Measurements from ENCODE around the gene CFAP99.

The CFAP99 gene

DNA sequence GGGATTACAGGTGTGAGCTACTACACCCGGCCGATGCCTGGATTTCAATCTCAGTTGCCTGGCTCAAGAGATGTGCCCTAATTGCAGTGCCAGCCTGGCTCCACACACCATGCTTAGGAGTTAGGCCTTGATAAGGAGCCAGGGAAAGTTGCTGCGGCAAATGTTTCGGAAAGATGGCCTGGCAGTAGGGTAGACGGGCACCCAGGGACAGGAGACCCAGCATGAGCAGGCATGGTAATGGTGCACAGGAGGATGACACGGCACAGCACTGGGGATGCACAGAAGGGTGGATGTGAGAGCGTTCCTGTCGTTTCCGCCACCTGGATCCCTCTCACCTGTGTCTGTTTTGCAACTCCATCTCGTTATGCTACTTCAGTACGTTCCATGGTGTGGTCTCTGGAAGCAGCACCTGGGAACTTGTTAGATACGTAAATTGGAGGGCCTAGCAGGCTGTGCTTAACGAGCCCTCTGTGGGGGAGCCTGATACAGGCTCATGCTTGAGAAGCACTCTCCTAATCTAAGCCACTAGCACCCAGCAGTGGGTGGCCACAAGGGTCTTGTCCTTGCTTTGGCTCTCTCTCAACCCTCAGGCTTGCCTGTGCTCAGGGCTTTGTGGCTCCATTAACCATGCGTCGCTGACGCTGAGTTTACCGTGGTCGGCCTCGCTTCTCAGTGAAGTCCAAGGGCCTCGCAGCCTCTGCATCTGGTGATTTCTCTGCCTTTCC is 70.5 kb downstream of the CFAP99 start:
- TF ChIP-seq ZFP3 (CRISPR knock-in tag; IDR thresholded peaks at IDR 0.05), result no peak
- no peak for TF ChIP-seq ZNF565 (CRISPR knock-in tag; conservative IDR thresholded peaks at IDR 0.05; ENCODE audit: low read depth)
- TF ChIP-seq ZNF70 (CRISPR knock-in tag; IDR thresholded peaks at IDR 0.05), result no peak
- TF ChIP-seq ZNF8 (CRISPR knock-in tag; IDR thresholded peaks at IDR 0.05), result no peak
- TF ChIP-seq ARNTL (CRISPR knock-in tag; IDR thresholded peaks at IDR 0.05; ENCODE audit: borderline replicate concordance, low read depth), result no peak
- no peak for ATAC-seq

DNA sequence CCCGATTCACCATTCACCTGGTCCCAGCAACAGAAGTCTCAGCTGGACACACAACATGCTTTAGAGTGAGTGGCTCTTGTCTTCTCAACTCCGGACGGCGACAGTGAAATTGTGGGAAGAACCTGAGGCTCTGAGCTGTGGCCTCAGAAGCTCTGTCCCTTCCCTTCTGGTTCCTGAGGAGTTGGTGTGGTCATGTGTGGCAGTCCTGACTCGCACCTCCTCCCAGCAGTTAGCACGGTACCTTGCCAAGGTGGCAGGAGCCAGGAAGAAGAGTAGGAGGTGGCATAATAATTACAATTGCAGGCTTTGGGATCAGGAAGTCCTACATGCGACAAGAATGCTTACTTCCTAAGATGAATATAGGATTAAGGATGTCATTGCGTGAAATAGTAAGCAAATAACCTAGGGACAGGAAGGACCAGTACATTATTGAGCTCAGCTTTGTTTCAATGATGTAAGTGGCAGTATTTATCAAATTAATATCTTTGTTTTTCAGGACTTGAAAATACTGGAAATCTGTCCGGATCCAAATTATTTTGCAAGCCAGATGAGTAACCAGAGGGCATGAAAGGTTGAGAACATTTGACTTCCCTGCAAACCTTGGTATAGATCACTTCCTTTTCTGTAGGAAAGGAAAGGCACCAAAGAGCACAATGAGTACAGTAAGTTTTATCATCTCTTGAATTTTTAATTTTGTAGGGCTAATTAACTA is 71.2 kb downstream of the CFAP99 start:
- no peak for ATAC-seq
- no peak for TF ChIP-seq SNAI2 (CRISPR knock-in tag; IDR thresholded peaks at IDR 0.05)
- TF ChIP-seq, protein P1, sequence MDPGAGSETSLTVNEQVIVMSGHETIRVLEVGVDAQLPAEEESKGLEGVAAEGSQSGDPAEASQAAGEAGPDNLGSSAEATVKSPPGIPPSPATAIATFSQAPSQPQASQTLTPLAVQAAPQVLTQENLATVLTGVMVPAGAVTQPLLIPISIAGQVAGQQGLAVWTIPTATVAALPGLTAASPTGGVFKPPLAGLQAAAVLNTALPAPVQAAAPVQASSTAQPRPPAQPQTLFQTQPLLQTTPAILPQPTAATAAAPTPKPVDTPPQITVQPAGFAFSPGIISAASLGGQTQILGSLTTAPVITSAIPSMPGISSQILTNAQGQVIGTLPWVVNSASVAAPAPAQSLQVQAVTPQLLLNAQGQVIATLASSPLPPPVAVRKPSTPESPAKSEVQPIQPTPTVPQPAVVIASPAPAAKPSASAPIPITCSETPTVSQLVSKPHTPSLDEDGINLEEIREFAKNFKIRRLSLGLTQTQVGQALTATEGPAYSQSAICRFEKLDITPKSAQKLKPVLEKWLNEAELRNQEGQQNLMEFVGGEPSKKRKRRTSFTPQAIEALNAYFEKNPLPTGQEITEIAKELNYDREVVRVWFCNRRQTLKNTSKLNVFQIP (CRISPR knock-in tag; IDR thresholded peaks at IDR 0.05; ENCODE audit: borderline replicate concordance, low read depth), result no peak
- no peak for TF ChIP-seq BACH2 (CRISPR knock-in tag; IDR thresholded peaks at IDR 0.05; ENCODE audit: borderline replicate concordance)

DNA sequence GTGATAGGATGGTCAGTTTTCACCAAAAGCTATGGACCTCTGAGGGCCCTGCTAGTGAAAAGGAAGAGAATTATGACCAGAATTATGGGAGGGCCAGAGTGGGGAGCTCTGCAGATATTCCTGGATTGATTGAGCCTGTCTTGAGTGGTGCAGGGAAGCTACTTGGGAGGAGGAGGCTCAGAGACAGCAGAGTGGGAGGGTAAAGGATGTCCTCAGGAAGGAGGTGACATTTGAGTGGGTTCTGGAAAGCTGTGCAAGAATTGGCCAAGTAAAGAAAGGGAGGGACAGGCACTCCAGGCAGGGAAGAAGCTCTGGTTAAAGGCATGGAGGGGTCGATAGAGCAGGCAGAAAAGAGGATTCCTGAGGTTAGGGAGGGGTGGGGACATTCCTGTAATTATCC is 74.2 kb downstream of the CFAP99 start:
- TF ChIP-seq, protein P1 (CRISPR knock-in tag; IDR thresholded peaks at IDR 0.05; ENCODE audit: borderline replicate concordance, low read depth), result no peak
- TF ChIP-seq, protein P2, sequence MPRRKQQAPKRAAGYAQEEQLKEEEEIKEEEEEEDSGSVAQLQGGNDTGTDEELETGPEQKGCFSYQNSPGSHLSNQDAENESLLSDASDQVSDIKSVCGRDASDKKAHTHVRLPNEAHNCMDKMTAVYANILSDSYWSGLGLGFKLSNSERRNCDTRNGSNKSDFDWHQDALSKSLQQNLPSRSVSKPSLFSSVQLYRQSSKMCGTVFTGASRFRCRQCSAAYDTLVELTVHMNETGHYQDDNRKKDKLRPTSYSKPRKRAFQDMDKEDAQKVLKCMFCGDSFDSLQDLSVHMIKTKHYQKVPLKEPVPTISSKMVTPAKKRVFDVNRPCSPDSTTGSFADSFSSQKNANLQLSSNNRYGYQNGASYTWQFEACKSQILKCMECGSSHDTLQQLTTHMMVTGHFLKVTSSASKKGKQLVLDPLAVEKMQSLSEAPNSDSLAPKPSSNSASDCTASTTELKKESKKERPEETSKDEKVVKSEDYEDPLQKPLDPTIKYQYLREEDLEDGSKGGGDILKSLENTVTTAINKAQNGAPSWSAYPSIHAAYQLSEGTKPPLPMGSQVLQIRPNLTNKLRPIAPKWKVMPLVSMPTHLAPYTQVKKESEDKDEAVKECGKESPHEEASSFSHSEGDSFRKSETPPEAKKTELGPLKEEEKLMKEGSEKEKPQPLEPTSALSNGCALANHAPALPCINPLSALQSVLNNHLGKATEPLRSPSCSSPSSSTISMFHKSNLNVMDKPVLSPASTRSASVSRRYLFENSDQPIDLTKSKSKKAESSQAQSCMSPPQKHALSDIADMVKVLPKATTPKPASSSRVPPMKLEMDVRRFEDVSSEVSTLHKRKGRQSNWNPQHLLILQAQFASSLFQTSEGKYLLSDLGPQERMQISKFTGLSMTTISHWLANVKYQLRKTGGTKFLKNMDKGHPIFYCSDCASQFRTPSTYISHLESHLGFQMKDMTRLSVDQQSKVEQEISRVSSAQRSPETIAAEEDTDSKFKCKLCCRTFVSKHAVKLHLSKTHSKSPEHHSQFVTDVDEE (CRISPR knock-in tag; IDR thresholded peaks at IDR 0.05), result no peak
- TF ChIP-seq TOX (CRISPR knock-in tag; IDR thresholded peaks at IDR 0.05; ENCODE audit: borderline replicate concordance), result no peak
- no peak for TF ChIP-seq ZNF8 (CRISPR knock-in tag; IDR thresholded peaks at IDR 0.05)
- no peak for TF ChIP-seq ZC3H10 (CRISPR knock-in tag; IDR thresholded peaks at IDR 0.05)
- no peak for TF ChIP-seq GLIS3 (CRISPR knock-in tag; IDR thresholded peaks at IDR 0.05)
- TF ChIP-seq ZFP30 (CRISPR knock-in tag; IDR thresholded peaks at IDR 0.05), result no peak
- TF ChIP-seq ISL1 (CRISPR knock-in tag; IDR thresholded peaks at IDR 0.05), result no peak
- no peak for TF ChIP-seq TCF4 (CRISPR knock-in tag; IDR thresholded peaks at IDR 0.05; ENCODE audit: borderline replicate concordance)
- TF ChIP-seq OSR1 (CRISPR knock-in tag; IDR thresholded peaks at IDR 0.05), result no peak
- TF ChIP-seq RARB (CRISPR knock-in tag; IDR thresholded peaks at IDR 0.05), result no peak
- TF ChIP-seq BACH2 (CRISPR knock-in tag; IDR thresholded peaks at IDR 0.05; ENCODE audit: borderline replicate concordance), result no peak
- TF ChIP-seq, protein P3, sequence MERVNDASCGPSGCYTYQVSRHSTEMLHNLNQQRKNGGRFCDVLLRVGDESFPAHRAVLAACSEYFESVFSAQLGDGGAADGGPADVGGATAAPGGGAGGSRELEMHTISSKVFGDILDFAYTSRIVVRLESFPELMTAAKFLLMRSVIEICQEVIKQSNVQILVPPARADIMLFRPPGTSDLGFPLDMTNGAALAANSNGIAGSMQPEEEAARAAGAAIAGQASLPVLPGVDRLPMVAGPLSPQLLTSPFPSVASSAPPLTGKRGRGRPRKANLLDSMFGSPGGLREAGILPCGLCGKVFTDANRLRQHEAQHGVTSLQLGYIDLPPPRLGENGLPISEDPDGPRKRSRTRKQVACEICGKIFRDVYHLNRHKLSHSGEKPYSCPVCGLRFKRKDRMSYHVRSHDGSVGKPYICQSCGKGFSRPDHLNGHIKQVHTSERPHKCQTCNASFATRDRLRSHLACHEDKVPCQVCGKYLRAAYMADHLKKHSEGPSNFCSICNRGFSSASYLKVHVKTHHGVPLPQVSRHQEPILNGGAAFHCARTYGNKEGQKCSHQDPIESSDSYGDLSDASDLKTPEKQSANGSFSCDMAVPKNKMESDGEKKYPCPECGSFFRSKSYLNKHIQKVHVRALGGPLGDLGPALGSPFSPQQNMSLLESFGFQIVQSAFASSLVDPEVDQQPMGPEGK (CRISPR knock-in tag; IDR thresholded peaks at IDR 0.05; ENCODE audit: borderline replicate concordance), result no peak
- no peak for TF ChIP-seq SNAI2 (CRISPR knock-in tag; IDR thresholded peaks at IDR 0.05)
- no peak for TF ChIP-seq ESRRG (CRISPR knock-in tag; IDR thresholded peaks at IDR 0.05)
- no peak for TF ChIP-seq ZNF70 (CRISPR knock-in tag; IDR thresholded peaks at IDR 0.05)
- TF ChIP-seq ZNF565 (CRISPR knock-in tag; conservative IDR thresholded peaks at IDR 0.05; ENCODE audit: low read depth), result no peak
- TF ChIP-seq, protein P4, sequence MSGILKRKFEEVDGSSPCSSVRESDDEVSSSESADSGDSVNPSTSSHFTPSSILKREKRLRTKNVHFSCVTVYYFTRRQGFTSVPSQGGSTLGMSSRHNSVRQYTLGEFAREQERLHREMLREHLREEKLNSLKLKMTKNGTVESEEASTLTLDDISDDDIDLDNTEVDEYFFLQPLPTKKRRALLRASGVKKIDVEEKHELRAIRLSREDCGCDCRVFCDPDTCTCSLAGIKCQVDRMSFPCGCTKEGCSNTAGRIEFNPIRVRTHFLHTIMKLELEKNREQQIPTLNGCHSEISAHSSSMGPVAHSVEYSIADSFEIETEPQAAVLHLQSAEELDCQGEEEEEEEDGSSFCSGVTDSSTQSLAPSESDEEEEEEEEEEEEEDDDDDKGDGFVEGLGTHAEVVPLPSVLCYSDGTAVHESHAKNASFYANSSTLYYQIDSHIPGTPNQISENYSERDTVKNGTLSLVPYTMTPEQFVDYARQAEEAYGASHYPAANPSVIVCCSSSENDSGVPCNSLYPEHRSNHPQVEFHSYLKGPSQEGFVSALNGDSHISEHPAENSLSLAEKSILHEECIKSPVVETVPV (CRISPR knock-in tag; IDR thresholded peaks at IDR 0.05), result no peak
- no peak for TF ChIP-seq ZFP3 (CRISPR knock-in tag; IDR thresholded peaks at IDR 0.05)
- TF ChIP-seq, protein P5, sequence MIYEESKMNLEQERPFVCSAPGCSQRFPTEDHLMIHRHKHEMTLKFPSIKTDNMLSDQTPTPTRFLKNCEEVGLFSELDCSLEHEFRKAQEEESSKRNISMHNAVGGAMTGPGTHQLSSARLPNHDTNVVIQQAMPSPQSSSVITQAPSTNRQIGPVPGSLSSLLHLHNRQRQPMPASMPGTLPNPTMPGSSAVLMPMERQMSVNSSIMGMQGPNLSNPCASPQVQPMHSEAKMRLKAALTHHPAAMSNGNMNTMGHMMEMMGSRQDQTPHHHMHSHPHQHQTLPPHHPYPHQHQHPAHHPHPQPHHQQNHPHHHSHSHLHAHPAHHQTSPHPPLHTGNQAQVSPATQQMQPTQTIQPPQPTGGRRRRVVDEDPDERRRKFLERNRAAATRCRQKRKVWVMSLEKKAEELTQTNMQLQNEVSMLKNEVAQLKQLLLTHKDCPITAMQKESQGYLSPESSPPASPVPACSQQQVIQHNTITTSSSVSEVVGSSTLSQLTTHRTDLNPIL (CRISPR knock-in tag; IDR thresholded peaks at IDR 0.05; ENCODE audit: low read depth), result no peak

More for the DNA sequence above, 74.2 kb downstream of the CFAP99 start:
- ATAC-seq, result no peak

Data from SK-N-SH treated with all-trans-retinoic acid at 6 μM for 48 hours (cell line).